PC-3 (cell line): ENCODE results near the gene DCAF8. TPM values are rescaled to one million over a fixed set of nuclear protein-coding genes. Genes with fewer than 3 reads are reported as not detected.

ENCODE experiments used
- ATAC-seq: fragments of 200-7000 bp; cut with Tn5 transposase; 2 replicates; pipeline ENCODE4 v1.9.1; 2020; ENCODE audit warnings: mild to moderate bottlenecking, moderate library complexity
- BruUV-seq: library from RNA; stranded (reverse); fragments of 400-500 nt; replicated peaks from 2 replicates; lab custom pipeline; 2021; lab: Mats Ljungman, UMichigan
- CTCF ChIA-PET: fragments of 300-600 bp; sonication (Branson Sonifier 250); formaldehyde crosslinking; loops from one replicate; lab custom pipeline; 2022; ENCODE audit warnings: antibody characterized with exemption; lab: Charles Lee
- POLR2A ChIA-PET: fragments of 300-600 bp; sonication (Branson Sonifier 250); formaldehyde crosslinking; loops from one replicate; lab custom pipeline; 2022; ENCODE audit warnings: antibody characterized with exemption; ENCODE audit not compliant: unreplicated experiment; lab: Charles Lee
- DNase-seq: peaks from one replicate; pipeline ENCODE4 v3.0.0-alpha.2; 2015
- H2AFZ ChIP-seq: fragments of 300-600 bp; sonication (generic); 2 replicates; pipeline ENCODE4 v1.6.0; 2016; ENCODE audit warnings: antibody characterized with exemption, low read length
- H3F3A ChIP-seq: fragments of 300-600 bp; sonication (generic); one replicate; pipeline ENCODE4 v1.6.0; 2017; ENCODE audit warnings: antibody characterized with exemption, low read length, control low read depth, mild to moderate bottlenecking; ENCODE audit not compliant: unreplicated experiment
- H3K27ac ChIP-seq: fragments of 300-600 bp; sonication (generic); 2 replicates; pipeline ENCODE4 v1.5.1; 2016; ENCODE audit warnings: mild to moderate bottlenecking, low read length
- H3K27me3 ChIP-seq: fragments of 300-600 bp; sonication (generic); 2 replicates; pipeline ENCODE4 v1.6.1; 2016; ENCODE audit warnings: low read length, mixed read lengths
- H3K36me3 ChIP-seq: fragments of 300-600 bp; sonication (generic); 2 replicates; pipeline ENCODE4 v1.6.1; 2016; ENCODE audit warnings: low read depth, mixed run types, low read length, mixed read lengths
- H3K4me1 ChIP-seq: fragments of 300-600 bp; sonication (generic); 2 replicates; pipeline ENCODE4 v1.5.1; 2016; ENCODE audit warnings: low read length; ENCODE audit not compliant: insufficient read depth
- H3K4me2 ChIP-seq: fragments of 300-600 bp; sonication (generic); 2 replicates; pipeline ENCODE4 v1.6.0; 2016; ENCODE audit warnings: low read length
- H3K4me3 ChIP-seq: fragments of 300-600 bp; sonication (generic); 2 replicates; pipeline ENCODE4 v1.5.1; 2016; ENCODE audit warnings: mild to moderate bottlenecking, low read length, mixed read lengths
- H3K79me2 ChIP-seq: fragments of 300-600 bp; sonication (generic); 2 replicates; pipeline ENCODE4 v1.6.1; 2017; ENCODE audit warnings: low read length, mixed read lengths
- H3K9ac ChIP-seq: fragments of 300-600 bp; sonication (generic); 2 replicates; pipeline ENCODE4 v1.6.0; 2016; ENCODE audit warnings: mild to moderate bottlenecking, low read length
- H3K9me2 ChIP-seq: fragments of 300-600 bp; sonication (generic); replicated peaks from 2 replicates; pipeline ENCODE4 v1.6.1; 2016; ENCODE audit warnings: mixed run types, low read length, mixed read lengths
- H3K9me3 ChIP-seq: fragments of 300-600 bp; sonication (generic); 2 replicates; pipeline ENCODE4 v1.6.1; 2016; ENCODE audit warnings: low read length, mixed read lengths
- H4K20me1 ChIP-seq: fragments of 300-600 bp; sonication (generic); 2 replicates; pipeline ENCODE4 v1.6.1; 2016; ENCODE audit warnings: low read length, mixed read lengths
- EZH2 ChIP-seq: fragments of 300-600 bp; sonication (generic); IDR thresholded peaks from one replicate; pipeline ENCODE4 v1.6.1; 2017; ENCODE audit warnings: antibody characterized with exemption, mild to moderate bottlenecking, low read length; ENCODE audit not compliant: unreplicated experiment
- EZH2phosphoT487 ChIP-seq: fragments of 300-600 bp; sonication (generic); IDR thresholded peaks from 2 replicates; pipeline ENCODE4 v1.6.1; 2018; ENCODE audit warnings: mild to moderate bottlenecking, antibody characterized with exemption, low read length, borderline replicate concordance
- intact Hi-C: fragments of 100-400 bp; cut with micrococcal nuclease; formaldehyde crosslinking; loops from 2 replicates; pipeline ENCODE4 v1.9.0; 2023
- total RNA-seq: library from RNA; depleted of rRNA; stranded (reverse); fragments of >200 nt; gene quantifications from 2 replicates; pipeline ENCODE4 v1.2.3, GENCODE V29; 2014
- TF ChIP-seq, protein P1 (sequence below): fragments of 300-600 bp; sonication (generic); conservative IDR thresholded peaks from 2 replicates; pipeline ENCODE4 v1.5.1; 2017; ENCODE audit warnings: antibody characterized with exemption, low read depth, mild to moderate bottlenecking, low read length

Gene DCAF8
- total RNA-seq, 1 experiment from 2014 or later, result 122 TPM

DNA sequence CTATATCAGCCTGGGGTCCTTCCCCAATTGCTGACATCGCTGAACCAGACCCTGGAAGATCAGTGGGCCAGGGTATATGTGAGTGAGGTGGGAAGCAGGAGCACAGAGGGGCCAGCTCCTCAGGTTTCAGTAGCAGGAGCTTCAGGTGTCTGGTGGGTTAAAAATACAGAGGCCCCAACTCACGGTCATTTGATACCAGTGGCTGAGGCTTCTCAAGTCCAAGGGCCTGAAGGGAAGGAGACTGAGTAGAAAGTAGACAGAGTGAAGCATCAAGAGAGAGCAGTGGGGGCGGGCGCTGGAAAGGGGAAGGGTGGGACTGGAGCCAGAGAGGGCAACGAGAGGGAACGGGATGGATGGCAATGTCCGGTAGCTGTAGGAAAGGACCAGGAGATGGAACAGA lies 74.0 kb downstream of the DCAF8 start:
- no peaks in the 10 kb centered on the region for H4K20me1 ChIP-seq
- no peak for ATAC-seq
- intact Hi-C loops, result no loop called here
- H3F3A ChIP-seq, result no peaks in the 10 kb centered on the region
- H3K36me3 ChIP-seq, result no peaks in the 10 kb centered on the region
- H3K9me3 ChIP-seq, result no peaks in the 10 kb centered on the region
- no peak for DNase-seq
- H3K4me1 ChIP-seq, result peaks cover 7% of the 10 kb centered on the region; the same call in 1 of the 2 replicates
- no peak overlapping the region for H2AFZ ChIP-seq
- no peak overlapping the region for H3K9ac ChIP-seq
- H3K4me3 ChIP-seq, result no peak overlapping the region
- no peak for TF ChIP-seq EZH2phosphoT487
- TF ChIP-seq, protein P1, sequence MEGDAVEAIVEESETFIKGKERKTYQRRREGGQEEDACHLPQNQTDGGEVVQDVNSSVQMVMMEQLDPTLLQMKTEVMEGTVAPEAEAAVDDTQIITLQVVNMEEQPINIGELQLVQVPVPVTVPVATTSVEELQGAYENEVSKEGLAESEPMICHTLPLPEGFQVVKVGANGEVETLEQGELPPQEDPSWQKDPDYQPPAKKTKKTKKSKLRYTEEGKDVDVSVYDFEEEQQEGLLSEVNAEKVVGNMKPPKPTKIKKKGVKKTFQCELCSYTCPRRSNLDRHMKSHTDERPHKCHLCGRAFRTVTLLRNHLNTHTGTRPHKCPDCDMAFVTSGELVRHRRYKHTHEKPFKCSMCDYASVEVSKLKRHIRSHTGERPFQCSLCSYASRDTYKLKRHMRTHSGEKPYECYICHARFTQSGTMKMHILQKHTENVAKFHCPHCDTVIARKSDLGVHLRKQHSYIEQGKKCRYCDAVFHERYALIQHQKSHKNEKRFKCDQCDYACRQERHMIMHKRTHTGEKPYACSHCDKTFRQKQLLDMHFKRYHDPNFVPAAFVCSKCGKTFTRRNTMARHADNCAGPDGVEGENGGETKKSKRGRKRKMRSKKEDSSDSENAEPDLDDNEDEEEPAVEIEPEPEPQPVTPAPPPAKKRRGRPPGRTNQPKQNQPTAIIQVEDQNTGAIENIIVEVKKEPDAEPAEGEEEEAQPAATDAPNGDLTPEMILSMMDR, result no peak
- POLR2A ChIA-PET, result no interaction called here
- no peak overlapping the region for H3K27ac ChIP-seq
- BruUV-seq, result no TSS peak
- H3K27me3 ChIP-seq, result no peaks in the 10 kb centered on the region
- H3K79me2 ChIP-seq, result no peaks in the 10 kb centered on the region
- CTCF ChIA-PET, result no interaction called here
- no peaks in the 10 kb centered on the region for H3K9me2 ChIP-seq
- H3K4me2 ChIP-seq, result no peak overlapping the region

DNA sequence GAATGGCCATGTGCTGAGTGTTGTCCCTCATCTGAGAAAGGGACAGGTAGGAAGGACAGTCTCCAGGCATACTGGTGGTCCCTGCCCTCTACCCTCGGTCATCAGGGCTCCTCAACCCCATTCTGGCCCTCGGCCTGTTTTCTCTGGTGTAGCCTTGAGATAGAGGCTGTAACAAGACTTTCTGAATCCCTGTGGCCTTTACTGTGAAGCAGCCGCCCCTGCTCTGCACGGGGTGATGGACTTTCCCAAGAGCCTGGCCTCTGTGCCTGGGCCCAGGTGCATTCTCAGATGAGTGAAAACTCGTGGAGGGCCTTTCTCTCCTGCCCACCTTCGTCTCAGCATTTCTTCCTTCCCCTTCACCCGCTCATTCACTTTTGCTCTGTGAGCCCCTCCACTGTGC lies 74.9 kb downstream of the DCAF8 start:
- Histone ChIP-seq H3K4me3 (no peak overlapping the region), H3K9me3 (no peaks in the 10 kb centered on the region), H3K9me2 (no peaks in the 10 kb centered on the region), H3F3A (no peaks in the 10 kb centered on the region), H3K27ac (no peak overlapping the region), H3K9ac (no peak overlapping the region), H3K27me3 (no peaks in the 10 kb centered on the region), H3K36me3 (no peaks in the 10 kb centered on the region), H3K4me1 (no peaks in the 10 kb centered on the region), H2AFZ (no peak overlapping the region), H3K79me2 (no peaks in the 10 kb centered on the region), H3K4me2 (no peak overlapping the region), H4K20me1 (no peaks in the 10 kb centered on the region)
- ChIA-PET POLR2A (no interaction called here), CTCF (no interaction called here)
- intact Hi-C loops, result no loop called here
- ATAC-seq (no peak), DNase-seq (no peak)
- TF ChIP-seq EZH2phosphoT487 (no peak), EZH2 (no peak)
- TF ChIP-seq, protein P1, result no peak
- no TSS peak for BruUV-seq

- DNase-seq (no peak), ATAC-seq (no peak)
- no peak overlapping the region for H2AFZ ChIP-seq
- H4K20me1 ChIP-seq, result no peaks in the 10 kb centered on the region
- H3K4me3 ChIP-seq, result no peak overlapping the region
- no peaks in the 10 kb centered on the region for H3K27me3 ChIP-seq
- TF ChIP-seq EZH2, result no peak
- TF ChIP-seq, protein P1, result no peak
- no peak for TF ChIP-seq EZH2phosphoT487
- no peaks in the 10 kb centered on the region for H3F3A ChIP-seq
- ChIA-PET CTCF (no interaction called here), POLR2A (interaction anchor here (0.7 kb wide), 1 partner anchor 401 kb away, joined by 3 read pairs; no protein-coding TSS in a partner anchor)
- intact Hi-C loops, result no loop called here
- no TSS peak for BruUV-seq
- H3K4me1 ChIP-seq, result no peaks in the 10 kb centered on the region
- H3K9me3 ChIP-seq, result no peaks in the 10 kb centered on the region
- H3K79me2 ChIP-seq, result no peaks in the 10 kb centered on the region
- no peaks in the 10 kb centered on the region for H3K36me3 ChIP-seq
- H3K27ac ChIP-seq, result no peak overlapping the region
- no peak overlapping the region for H3K9ac ChIP-seq
- no peaks in the 10 kb centered on the region for H3K9me2 ChIP-seq
- no peak overlapping the region for H3K4me2 ChIP-seq
Observed at GRCh38 chr1:160186729-160187128, 75.6 kb downstream of the DCAF8 start.
